ENCODE measurements around the gene MAN2B1.
"Not testable (repeated sequence)": the region's sequence is repeated elsewhere in the genome, so short reads cannot be mapped to it uniquely, and the experiment has no call there.

The MAN2B1 gene

DNA sequence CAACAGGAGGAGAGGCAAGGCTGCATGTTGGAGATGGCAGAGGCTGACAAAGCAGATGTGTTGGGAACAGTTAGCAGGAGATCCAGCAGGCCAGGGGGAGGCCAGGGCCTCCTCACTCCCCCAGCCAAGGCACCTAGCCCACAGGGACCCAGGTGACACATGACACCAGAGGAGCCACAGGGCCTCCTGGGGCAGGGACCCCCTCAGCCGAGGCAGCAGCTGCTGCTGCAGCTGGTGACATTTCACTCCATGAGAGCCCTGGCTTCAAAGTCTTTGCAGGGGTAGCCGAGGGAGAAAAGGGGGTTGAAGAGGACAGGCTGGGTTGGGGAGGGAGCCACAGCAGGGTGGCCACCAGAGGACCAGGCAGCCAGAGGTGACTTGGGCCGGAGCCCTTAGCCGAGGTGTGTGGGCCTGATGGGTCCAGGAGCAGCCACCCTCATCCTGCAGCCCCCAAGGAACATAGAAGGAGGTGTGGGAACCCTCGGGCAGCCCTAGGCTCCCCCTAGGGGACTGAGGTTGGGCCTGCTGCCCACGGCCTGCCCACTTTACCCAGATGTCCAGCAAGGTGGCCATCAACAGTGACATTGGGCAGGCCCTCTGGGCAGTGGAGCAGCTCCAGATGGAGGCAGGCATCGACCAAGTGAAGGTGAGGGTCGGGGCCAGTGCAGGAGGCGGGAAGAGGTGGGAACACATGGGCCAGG lies 21.1 kb upstream of the MAN2B1 start, which contains the start of gene GNG14:
GNG14 (plus strand) TSS at position 503 of the 701 bp plus-strand sequence; CDS start at position 554, 51 bp downstream.
- DNase-seq = no peak

DNA sequence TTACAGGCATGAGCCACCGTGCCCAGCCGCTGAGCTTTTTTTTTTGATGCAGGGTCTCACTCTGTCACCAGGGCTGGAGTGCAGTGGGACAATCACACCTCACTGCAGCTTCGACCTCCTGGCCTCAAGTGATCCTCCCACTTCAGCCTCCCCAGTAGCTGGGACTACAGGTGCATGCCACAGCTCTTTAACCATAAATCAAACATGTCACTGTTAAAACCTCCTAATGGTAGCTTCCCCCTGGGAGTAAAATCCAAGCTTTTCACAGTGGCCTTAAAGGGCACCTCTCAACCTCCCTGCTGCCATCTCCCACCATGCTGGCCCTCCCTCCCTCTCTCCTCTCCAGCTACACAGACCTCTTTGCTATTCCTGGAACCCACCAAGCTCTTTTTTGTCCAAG lies 19.3 kb upstream of the MAN2B1 start:
- no peak for DNase-seq

DNA sequence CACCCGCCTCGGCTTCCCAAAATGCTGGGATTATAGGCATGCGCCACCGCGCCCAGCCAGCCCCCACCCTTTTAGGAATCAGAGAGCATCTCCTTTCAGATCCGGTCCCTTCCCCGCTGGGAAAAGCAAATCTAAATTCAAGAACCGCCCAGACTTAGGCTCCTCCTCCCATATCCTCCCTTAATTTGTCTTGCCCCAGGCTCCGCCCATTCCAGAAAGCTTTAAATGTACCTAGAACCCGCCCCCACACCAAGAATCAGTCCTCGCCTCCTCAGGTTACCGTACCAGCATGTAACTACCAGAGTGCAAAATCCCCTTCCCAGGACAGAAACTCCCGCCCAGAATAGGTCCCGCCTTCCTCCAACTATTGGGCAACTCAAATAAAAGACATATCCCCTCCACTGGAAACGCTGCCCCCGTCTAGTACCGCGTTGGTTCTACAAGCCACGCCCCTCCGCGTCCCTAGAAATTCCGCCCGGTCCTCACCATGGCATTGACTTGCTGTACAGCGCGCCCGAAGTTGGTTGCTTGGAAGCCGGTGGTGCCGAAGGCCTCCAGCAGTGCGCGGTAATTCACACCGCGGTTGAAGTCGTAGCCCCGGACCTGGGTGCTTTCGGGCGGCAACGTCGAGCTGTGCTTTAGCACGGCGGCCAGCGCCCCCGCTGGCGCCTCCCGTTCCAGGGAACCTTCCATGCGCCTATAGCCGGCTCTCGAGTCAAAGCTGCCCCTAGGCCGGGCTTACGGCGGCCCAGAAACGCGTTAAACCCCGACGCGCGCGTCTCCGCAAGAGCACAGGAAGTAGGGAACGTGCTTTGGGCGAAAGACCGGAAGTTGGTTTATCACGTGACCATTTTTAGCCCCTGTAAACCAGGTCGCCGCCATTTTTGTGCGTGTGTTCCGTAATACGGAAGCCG lies 14.8 kb upstream of the MAN2B1 start, which contains the start of gene DHPS:
DHPS (minus strand) TSS at position 807 of the 914 bp plus-strand sequence; CDS start at position 693, 114 bp downstream.
- DNase-seq = peak; percentile 74

- no peak for DNase-seq
Measured at GRCh38 chr19:12680034-12680433, 13.5 kb upstream of the MAN2B1 start.

GRCh38 chr19:12678039-12678438 lies 11.5 kb upstream of the MAN2B1 start:
- DNase-seq = not testable (repeated sequence)

GRCh38 chr19:12676928-12677327 lies 10.4 kb upstream of the MAN2B1 start:
- DNase-seq = no peak

GRCh38 chr19:12676384-12676792 lies 9.8 kb upstream of the MAN2B1 start:
- DNase-seq = no peak

GRCh38 chr19:12675940-12676339 lies 9.4 kb upstream of the MAN2B1 start:
- DNase-seq = no peak

DNA sequence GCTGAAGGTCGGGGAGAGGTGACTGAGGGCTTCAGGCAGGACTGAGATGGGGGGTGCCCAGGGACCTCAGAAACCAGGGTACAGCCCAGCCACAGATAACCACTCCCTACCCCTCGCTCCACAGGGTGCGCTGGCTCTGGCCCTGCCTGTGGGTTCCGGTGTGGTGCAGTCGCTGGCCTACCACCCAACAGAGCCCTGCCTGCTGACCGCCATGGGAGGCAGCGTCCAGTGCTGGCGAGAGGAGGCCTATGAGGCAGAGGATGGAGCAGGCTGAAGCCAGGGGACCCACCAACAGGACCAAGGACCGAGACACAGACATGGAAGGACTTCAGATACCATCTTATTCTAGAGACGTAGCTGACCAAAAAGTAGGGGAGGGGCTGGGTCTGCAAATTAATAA lies 8.9 kb upstream of the MAN2B1 start:
- DNase-seq = no peak

DNA sequence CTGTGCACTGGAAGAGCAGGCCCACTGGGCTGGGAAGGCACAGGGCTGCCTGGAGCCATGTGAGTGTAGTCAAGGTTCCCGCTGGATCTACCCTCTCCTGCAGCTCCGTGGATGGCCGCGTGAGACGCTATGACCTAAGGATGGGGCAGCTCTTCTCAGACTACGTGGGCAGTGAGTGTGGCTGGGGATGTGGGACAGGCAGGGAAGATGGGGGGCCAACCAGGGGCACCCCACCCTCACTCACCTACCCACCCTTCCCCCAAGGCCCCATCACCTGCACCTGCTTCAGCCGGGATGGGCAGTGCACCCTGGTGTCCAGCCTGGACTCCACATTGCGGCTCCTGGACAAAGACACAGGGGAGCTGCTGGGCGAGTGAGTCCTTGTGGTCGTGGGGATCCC lies 6.2 kb upstream of the MAN2B1 start:
- no peak for DNase-seq

DNA sequence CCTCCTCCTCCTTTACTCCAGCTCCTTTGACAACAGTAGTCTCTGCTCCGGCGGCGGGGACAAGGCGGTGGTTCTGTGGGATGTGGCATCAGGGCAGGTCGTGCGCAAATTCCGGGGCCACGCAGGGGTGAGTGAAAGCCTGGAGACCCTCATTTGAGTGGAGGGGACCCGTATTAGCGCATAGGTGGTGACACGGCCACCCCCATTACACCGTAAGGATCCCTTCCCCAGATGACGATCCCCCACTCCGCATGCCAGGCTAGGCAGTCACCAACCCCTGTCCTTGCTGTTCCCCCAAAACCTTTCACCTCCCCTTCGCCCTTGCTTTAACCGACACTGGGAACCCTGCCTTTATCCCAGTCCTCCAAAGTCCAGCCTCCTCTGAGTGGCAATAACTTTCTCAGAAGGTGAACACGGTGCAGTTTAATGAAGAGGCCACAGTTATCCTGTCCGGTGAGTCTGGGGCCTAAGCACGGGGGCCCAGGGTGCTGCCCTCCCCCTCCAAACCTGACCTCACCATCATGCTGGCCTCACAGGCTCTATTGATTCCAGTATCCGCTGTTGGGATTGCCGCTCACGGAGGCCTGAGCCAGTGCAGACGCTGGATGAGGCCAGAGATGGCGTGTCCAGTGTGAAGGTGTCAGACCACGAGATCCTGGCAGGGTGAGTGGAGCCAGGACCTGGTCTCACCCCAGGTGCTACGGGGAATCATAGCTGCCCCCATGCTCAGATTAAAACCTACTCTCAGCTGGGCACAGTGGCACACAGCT lies 3.8 kb upstream of the MAN2B1 start:
- no peak for DNase-seq

DNA sequence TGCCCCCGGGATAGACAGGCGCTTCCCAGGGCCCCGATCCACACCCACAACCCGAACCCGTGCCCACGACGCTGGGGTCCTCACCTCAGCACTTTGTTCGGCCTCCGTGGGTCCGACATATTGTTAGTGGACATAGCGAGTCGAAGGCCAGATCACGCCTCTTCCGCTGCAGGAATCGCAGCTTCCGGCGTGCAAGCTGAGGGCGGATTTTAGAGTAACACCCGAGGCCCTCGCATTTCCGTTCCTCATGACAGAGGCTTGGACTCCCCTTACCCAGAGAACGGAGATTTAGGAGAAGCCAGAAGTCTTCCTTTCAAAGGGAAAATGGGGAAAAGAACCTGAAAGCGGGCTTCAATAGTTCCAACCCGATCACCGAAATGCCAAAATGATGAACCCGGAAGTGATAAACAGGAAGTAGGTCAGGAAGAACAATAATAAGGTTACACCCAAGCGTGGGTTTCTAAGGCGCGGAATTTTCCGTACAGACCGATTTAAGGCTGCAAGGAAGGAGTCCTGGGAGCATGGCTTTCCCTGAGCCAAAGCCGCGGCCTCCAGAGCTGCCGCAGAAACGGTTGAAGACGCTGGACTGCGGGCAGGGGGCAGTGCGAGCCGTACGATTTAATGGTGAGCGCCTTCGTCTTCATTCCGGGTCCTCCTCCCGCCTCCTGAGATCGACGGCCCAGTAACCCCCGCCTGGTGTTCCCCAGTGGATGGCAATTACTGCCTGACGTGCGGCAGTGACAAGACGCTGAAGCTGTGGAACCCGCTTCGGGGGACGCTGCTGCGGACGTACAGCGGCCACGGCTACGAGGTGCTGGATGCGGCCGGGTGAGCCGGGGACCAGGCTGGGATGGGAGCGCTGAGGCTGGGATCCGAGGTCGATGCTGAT lies 3.0 kb upstream of the MAN2B1 start:
- no peak for DNase-seq

- DNase-seq = no peak
Measured at GRCh38 chr19:12668932-12669269, 2.4 kb upstream of the MAN2B1 start.

DNA sequence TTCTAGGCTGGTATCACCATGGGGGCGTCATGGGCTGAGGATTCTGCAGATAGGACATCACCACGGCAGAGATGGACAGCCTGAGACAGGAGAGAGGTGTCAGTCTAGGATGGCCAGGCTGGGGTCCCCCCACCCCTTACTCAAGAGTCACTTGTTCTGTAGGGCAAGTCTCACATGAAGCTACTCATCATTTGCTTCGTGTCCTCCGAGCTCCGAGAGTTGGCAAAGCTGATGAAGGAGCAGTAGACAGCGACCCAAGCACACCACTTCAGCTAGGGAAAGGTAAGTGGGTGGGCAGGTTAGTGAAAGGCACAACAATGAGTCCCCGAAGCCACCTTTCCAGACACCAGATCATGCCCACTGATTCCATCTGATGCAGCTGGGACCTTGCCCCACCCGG lies 1.8 kb upstream of the MAN2B1 start:
- no peak for DNase-seq

DNA sequence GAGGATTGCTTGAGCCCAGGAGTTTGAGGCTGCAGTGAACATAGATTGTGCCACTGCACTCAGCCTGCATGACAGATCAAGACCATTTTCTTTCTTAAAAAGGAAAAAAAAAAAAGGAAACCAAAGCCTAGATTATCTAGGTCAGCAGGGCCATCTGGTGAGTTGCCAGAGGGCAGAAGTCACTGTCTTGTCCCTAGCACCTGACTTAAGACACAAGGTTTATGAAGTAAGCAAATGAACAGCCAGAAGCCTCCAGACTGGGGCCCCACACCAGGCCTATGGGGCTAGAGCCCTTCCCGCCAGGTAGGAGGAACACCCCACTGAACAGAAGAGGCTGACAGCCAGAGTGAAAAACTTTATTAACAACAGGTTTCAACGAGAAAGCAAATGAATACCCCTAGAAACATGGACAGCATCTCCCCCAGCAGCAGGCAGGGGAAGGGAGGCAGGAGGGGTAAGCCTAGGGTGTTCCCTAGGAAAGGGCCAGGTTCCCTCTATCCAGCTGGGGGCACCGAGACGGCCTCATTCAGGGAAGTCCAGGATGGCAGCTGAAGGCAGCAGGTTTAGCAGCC lies 1.3 kb upstream of the MAN2B1 start:
- no peak for DNase-seq

DNA sequence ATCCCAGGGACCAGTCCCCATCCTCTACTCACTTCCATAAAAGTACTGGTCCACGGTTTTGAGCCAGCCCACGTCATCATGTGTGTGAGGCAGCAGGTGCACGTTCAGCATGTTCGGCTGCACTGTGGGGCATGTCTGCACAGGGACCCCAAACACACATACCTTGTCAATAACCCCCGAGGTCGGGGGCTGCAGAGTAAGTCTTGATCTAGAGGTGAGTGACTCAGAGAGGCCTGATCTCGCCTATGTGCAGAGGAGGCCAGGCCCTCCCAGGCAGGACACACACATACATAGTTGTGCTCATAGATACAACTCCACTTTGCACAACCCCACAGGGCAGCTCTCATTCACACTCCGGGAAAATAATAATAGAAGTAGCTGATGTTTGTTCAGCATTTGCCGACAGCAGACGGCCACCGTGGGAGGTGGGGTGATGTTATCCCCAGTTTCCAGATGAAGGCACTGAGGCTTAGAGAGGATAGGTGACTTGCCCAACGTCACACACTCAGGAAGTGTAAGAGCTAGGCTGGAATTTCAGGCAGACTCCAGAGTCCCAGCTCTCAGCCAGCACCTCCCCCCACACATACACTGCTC lies 774 bp downstream of the MAN2B1 start:
- no peak for DNase-seq

DNA sequence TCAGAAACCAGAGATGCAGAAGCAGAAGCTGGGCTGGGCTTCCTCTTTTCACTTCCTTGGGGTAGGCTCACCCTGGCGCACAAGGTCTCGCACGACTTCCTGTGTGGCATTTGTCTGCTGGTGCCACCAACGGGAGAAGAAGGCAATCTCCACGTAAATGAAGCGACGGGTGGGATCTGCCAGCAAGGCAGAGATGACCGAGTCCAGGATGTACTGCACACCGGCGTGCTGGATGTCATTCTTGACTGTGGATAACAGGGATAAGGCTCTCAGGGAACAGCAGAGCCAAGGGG lies 1.3 kb downstream of the MAN2B1 start:
- DNase-seq = no peak

GRCh38 chr19:12664406-12665280 lies 1.9 kb downstream of the MAN2B1 start:
- DNase-seq = no peak

- DNase-seq = no peak
Measured at GRCh38 chr19:12660980-12661379, 5.6 kb downstream of the MAN2B1 start.

- no peak for DNase-seq
Measured at GRCh38 chr19:12657966-12658365, 8.6 kb downstream of the MAN2B1 start.

Measured in NCI-H187 treated with DMSO at 0.1 percent for 48 hours (cell line).